HepG2 (cell line): ENCODE measurements around the gene MAP2K3.

Source experiments
- EP300 ChIP-seq, 3 experiments: sonication (generic) in 1 of 3; formaldehyde crosslinking in 1 of 3; IDR thresholded peaks; 2 replicates each; pipeline versions ENCODE4 v1.5.1 to v1.6.1; 2011 to 2020; ENCODE audit warnings: low read depth in 2 of 3, low read length in 2 of 3, borderline replicate concordance in 1 of 3, improper control_type of control experiment in 1 of 3, mild to moderate bottlenecking in 1 of 3, missing genetic modification reagents in 1 of 3, moderate library complexity in 1 of 3
- FIP1L1 ChIP-seq: fragments of 200-400 bp; formaldehyde crosslinking; IDR thresholded peaks from 2 replicates; pipeline ENCODE4 v1.6.1; 2018; ENCODE audit warnings: low read depth, mild to moderate bottlenecking, low read length, moderate library complexity, borderline replicate concordance; ENCODE audit not compliant: insufficient read depth
- FOXK1 ChIP-seq: sonication (generic); formaldehyde crosslinking; IDR thresholded peaks from 2 replicates; pipeline ENCODE4 v1.4.0; 2020; ENCODE audit warnings: low read depth, missing genetic modification reagents, borderline replicate concordance
- JUND ChIP-seq: sonication (generic); formaldehyde crosslinking; IDR thresholded peaks from 2 replicates; pipeline ENCODE4 v1.8.0; 2022; ENCODE audit warnings: mild to moderate bottlenecking, missing genetic modification reagents
- KDM1A ChIP-seq: IDR thresholded peaks from 2 replicates; pipeline ENCODE4 v1.6.1; 2016; ENCODE audit warnings: missing compliant biosample characterization
- KDM6A ChIP-seq: IDR thresholded peaks from 2 replicates; pipeline ENCODE4 v1.6.1; 2016; ENCODE audit warnings: low read depth
- MXI1 ChIP-seq: IDR thresholded peaks from 3 replicates; pipeline ENCODE4 v1.6.1; 2012; ENCODE audit warnings: low read depth, low read length, inconsistent platforms, borderline replicate concordance
- POLR2A ChIP-seq, 2 experiments: IDR thresholded peaks; 2 replicates each; pipeline ENCODE4 v1.6.1; 2011; ENCODE audit warnings: low read depth in 2 of 2, low read length in 2 of 2, mild to moderate bottlenecking in 1 of 2, moderate library complexity in 1 of 2; ENCODE audit not compliant: insufficient read depth in 1 of 2
- RCOR2 ChIP-seq: IDR thresholded peaks from 2 replicates; pipeline ENCODE4 v1.6.1; 2016; ENCODE audit warnings: missing biosample characterization, missing genetic modification reagents
- ZNF343 ChIP-seq: sonication (generic); formaldehyde crosslinking; IDR thresholded peaks from 2 replicates; pipeline ENCODE4 v1.4.0; 2020; ENCODE audit warnings: mild to moderate bottlenecking, missing genetic modification reagents
- ZNF530 ChIP-seq: sonication (generic); formaldehyde crosslinking; IDR thresholded peaks from 2 replicates; pipeline ENCODE4 v1.5.0; 2020; ENCODE audit warnings: low read depth, mild to moderate bottlenecking, missing genetic modification reagents
- TF ChIP-seq, protein P1 (sequence below): sonication (generic); formaldehyde crosslinking; IDR thresholded peaks from 2 replicates; pipeline ENCODE4 v1.5.0; 2020; ENCODE audit warnings: mild to moderate bottlenecking, missing genetic modification reagents, moderate library complexity
- TF ChIP-seq, protein P2 (sequence below): sonication (generic); formaldehyde crosslinking; IDR thresholded peaks from 2 replicates; pipeline ENCODE4 v1.4.0; 2020; ENCODE audit warnings: missing genetic modification reagents, borderline replicate concordance

DNA sequence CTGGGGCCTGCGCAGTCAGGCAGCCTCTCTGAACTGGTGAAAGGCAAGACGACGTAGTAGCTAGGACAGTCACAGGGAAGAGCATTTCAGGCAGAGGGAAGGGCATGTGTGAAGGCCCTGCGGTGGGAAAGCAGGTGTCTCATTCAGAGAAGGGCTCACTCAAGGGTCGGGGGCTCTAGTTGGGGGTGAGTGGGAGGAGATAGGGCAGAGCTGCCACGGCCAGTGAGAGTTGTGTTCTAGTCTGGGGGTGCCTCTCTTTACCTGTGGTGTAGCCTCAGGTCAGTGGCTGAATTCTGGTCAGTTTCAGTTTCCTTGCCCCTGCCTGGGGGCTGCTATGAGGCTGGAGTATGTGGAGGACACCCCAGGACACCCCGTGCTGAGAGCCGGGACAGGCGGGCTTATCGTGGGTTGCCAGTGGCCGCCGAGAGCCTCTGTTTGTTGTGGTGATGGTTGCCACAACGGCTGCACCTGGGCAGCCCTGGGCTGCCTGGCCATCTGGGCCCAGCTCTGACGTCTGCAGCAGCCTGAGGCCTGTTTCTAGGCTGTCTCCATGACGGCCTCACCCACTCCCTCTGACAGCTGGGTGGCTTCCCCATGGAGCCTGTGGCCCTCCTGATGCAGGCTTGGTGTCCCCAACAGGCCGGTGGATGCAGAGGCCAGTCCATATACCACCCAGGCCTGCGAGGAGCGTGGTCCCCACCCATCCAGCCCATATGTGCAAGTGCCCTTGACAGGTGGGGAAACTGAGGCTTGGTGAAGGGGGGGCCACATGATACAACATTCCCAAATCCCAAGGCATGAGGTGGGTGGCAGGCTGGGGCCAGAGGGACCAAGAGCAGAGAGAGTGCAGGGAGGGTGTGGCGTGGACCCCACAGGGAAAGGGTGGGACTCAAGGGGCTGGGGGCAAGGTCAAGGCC lies 10.8 kb downstream of the MAP2K3 start:
- TF ChIP-seq ZNF530 (no peak), KDM6A (CRISPR knock-in tag) (no peak), KDM1A (CRISPR knock-in tag) (no peak), MXI1 (no peak), EP300 (IDR thresholded peaks at IDR 0.05; ENCODE audit: low read depth in 2 of 2, low read length in 2 of 2) (no peak), EP300 (CRISPR knock-in tag; IDR thresholded peaks at IDR 0.05; ENCODE audit: borderline replicate concordance) (no peak), ZNF343 (CRISPR knock-in tag) (no peak), JUND (no peak), POLR2A (IDR thresholded peaks at IDR 0.05; ENCODE audit: insufficient read depth in 1 of 2, low read depth in 2 of 2, low read length in 2 of 2) (no peak), RCOR2 (CRISPR knock-in tag) (no peak), FOXK1 (CRISPR knock-in tag) (no peak), FIP1L1 (no peak)
- TF ChIP-seq, protein P1, sequence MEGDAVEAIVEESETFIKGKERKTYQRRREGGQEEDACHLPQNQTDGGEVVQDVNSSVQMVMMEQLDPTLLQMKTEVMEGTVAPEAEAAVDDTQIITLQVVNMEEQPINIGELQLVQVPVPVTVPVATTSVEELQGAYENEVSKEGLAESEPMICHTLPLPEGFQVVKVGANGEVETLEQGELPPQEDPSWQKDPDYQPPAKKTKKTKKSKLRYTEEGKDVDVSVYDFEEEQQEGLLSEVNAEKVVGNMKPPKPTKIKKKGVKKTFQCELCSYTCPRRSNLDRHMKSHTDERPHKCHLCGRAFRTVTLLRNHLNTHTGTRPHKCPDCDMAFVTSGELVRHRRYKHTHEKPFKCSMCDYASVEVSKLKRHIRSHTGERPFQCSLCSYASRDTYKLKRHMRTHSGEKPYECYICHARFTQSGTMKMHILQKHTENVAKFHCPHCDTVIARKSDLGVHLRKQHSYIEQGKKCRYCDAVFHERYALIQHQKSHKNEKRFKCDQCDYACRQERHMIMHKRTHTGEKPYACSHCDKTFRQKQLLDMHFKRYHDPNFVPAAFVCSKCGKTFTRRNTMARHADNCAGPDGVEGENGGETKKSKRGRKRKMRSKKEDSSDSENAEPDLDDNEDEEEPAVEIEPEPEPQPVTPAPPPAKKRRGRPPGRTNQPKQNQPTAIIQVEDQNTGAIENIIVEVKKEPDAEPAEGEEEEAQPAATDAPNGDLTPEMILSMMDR (CRISPR knock-in tag), result no peak
- TF ChIP-seq, protein P2, sequence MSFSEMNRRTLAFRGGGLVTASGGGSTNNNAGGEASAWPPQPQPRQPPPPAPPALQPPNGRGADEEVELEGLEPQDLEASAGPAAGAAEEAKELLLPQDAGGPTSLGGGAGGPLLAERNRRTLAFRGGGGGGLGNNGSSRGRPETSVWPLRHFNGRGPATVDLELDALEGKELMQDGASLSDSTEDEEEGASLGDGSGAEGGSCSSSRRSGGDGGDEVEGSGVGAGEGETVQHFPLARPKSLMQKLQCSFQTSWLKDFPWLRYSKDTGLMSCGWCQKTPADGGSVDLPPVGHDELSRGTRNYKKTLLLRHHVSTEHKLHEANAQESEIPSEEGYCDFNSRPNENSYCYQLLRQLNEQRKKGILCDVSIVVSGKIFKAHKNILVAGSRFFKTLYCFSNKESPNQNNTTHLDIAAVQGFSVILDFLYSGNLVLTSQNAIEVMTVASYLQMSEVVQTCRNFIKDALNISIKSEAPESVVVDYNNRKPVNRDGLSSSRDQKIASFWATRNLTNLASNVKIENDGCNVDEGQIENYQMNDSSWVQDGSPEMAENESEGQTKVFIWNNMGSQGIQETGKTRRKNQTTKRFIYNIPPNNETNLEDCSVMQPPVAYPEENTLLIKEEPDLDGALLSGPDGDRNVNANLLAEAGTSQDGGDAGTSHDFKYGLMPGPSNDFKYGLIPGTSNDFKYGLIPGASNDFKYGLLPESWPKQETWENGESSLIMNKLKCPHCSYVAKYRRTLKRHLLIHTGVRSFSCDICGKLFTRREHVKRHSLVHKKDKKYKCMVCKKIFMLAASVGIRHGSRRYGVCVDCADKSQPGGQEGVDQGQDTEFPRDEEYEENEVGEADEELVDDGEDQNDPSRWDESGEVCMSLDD, result no peak
